HG03097 (cell line): Measurements from ENCODE around the gene ZNF438.
"Not testable (repeated sequence)": the region's sequence is repeated elsewhere in the genome, so short reads cannot be mapped to it uniquely, and the experiment has no call there.

Source experiments
- ATAC-seq: cut with Tn5 transposase; IDR thresholded peaks from one replicate; pipeline ENCODE4 v1.9.1; 2021; ENCODE audit not compliant: unreplicated experiment, low FRiP score

ZNF438 gene

GRCh38 chr10:30901487-30901886 lies 130.2 kb downstream of the ZNF438 start:
- not testable (repeated sequence) for ATAC-seq

- ATAC-seq: no peak
Observed at GRCh38 chr10:30898964-30899363, 132.7 kb downstream of the ZNF438 start.

- ATAC-seq: no peak
Observed at GRCh38 chr10:30897547-30897946, 134.1 kb downstream of the ZNF438 start.

- ATAC-seq: no peak
Observed at GRCh38 chr10:30897048-30897447, 134.6 kb downstream of the ZNF438 start.

GRCh38 chr10:30894221-30894620 lies 137.4 kb downstream of the ZNF438 start:
- no peak for ATAC-seq

DNA sequence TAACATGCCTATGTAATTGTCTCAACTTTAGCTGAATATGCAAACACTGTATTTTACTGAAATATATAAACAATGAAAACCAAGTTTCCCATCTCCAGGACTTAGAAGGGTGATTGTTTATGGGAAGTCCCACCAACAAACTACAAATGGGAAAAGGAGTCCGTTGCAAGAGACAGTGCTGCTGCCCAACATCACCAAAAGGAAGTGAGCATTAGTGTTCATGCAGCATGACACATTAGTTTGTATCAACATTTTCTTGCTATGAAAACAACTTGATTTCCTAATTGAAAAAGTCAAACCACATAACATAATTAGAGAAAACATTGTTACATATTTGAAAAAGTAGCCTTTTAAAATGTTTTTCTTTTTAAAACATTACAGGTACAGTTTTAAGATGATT lies 138.5 kb downstream of the ZNF438 start:
- ATAC-seq: no peak

- no peak for ATAC-seq
Observed at GRCh38 chr10:30887839-30888238, 143.8 kb downstream of the ZNF438 start.

DNA sequence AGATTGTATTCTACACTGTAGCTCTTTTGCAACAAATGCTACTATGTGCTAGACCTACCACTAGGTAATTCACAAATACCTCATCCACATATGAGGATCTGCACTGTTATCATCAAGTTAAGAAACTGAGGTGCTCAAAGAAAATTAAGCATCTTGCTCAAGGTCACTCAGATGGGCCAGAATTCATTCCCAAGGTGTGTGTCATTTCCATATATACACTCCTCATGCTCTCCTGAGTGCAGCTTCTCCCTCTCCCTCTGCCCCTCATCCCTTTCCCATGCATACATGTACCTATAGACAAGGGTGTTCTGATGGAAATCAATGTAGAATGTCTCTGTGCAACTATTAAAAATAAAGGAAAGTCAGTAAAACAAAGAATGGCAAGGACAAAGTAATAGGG lies 146.2 kb downstream of the ZNF438 start:
- ATAC-seq: no peak

DNA sequence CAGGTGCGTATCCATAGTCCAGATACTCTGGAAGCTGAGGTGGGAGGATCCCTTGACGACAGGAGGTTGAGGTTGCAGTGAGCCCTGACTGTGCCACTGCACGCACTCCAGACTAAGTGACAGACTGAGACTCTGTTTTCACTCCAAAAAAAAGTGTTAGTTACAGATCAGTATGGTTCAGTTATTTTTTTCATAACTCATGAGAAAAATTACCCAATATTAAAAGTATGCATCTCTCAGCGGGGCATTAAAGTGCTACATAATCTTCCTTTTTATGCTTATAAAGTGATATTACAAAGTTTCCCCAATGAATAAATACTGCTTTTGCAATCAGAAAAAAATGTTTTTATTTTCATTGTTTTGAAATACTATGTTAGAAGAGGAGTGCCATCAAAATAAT lies 147.9 kb downstream of the ZNF438 start:
- ATAC-seq: no peak

DNA sequence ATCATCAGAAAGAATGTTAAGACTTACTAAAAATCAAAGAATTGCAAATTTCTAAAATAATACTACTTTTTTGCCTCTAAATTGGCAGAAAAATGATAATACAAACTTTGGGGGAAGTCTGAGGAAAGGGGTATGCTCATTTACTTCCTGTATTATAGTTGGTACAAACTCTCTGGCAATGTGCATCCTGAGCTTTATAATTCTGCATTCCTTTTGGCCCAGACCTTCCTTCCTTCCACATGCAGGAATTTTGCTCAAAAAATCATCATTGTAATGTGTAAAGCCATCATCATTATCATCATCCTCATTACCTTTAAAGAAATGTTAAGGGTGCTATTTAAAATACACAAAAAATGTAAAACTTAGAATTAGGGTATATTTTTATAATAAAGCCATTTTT lies 148.5 kb downstream of the ZNF438 start:
- ATAC-seq: no peak

DNA sequence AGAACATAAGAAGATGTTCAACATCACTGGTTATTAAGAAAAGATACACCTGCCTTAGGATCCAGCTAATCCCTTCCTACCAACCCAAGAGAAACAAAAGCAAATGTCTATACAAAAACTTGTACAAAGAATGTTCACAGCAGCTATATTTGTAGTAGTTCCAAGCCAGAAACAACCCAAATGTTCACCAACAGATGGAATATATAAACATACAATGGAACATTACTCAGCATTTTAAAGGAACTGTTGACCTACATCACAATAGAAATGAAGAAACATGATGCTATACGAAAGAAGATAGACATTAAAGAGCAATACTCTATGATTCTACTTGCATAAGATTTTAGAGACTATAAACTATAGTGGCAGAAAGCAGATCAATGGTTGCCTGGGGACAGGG lies 149.4 kb downstream of the ZNF438 start:
- ATAC-seq: no peak

DNA sequence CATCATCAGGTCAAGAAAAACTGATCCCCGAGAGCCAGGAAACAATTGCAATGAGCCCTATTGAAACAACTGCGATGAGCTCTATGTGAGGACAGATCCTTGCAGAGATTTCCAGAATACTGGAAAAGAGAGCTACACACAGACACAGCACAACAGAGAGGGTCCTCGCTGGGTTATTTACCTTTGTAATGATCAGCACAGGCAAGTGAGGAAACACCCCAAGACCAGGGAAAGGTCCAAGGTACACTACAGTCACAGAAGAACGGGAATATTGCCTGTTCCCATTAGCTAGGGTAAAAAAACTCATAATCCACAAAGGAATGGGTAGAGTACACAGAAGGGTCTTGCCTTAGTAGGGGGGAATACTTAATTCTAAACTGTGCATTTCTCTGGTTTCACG lies 152.7 kb downstream of the ZNF438 start:
- ATAC-seq: no peak

GRCh38 chr10:30877111-30877510 lies 154.6 kb downstream of the ZNF438 start:
- no peak for ATAC-seq

DNA sequence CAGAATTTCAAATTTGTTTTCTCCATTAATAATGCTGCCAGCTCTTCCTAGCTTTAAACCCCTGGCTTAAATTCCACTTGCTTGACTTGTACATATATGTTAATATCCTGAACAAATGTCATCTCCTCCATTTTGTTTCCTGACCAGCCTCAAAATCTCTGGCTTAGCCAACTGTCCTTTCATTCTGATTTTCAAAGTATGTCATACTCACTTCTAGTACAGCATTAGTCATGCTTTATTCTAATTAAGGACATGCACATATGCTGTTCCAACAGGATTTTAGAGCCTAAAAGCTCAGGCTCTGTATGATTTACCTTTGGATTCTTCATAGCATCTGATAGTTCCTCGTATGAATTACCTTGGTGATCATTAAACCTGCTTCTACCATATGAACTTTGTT lies 158.3 kb downstream of the ZNF438 start:
- no peak for ATAC-seq

- ATAC-seq: no peak
Observed at GRCh38 chr10:30870896-30871295, 160.8 kb downstream of the ZNF438 start.

GRCh38 chr10:30869566-30869965 lies 162.1 kb downstream of the ZNF438 start:
- ATAC-seq: no peak

GRCh38 chr10:30868611-30869010 lies 163.1 kb downstream of the ZNF438 start:
- ATAC-seq: no peak

- no peak for ATAC-seq
Observed at GRCh38 chr10:30866896-30867295, 164.8 kb downstream of the ZNF438 start.

DNA sequence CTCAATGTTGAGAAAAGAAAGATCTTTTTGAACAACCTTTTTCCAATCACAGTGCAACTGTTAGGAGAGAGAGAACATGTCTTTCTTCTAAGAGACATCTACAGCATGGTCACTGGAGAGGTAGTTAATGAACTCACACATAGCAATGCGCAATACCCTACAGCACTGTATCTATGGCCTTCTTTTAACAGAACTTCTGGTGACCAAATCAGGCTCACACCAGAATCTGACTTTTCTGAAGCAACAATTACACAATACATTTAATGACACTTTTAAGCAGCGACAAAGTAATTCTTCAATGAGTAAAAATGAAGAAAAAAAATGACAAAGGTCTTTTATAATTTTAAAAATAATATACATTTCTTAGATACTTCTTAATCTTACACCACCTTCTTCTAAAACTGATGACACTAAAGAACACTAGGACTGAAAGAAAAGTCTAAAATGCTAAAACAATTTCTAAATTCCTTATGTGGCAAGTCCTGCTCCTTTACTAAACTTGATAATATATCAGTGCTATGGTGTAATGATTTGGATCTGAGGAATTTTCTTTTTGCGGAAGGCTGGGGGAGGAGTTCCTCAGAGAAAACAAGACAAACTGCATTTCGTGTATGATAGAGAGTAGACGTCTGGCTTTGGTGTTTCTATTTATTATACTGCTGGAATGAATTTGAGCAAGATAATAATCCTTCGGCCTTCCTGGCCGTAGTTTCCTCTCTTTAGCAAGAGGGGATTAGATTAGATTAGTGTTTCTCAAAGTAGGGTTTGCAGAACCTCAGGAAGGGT lies 166.3 kb downstream of the ZNF438 start:
- ATAC-seq: no peak

GRCh38 chr10:30863516-30864210 lies 168.0 kb downstream of the ZNF438 start:
- no peak for ATAC-seq

DNA sequence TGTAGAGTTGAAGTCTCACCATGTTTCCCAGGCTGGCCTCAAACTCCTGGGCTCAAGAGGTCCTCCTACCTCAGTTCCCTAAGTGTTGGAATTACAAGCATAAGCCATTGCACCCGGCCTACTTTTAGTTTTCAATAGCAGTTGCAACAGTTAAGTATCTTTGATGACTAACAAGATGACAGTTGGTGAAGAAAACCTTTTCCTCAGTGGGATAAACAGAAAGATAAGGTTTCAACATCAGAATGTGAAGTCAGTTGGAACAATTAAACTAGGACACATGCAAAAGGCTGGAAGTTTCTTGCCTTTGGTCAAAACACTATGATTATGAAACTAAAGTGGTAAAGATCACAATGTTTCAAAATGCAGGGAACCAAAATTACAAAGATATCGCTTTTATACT lies 169.2 kb downstream of the ZNF438 start:
- ATAC-seq: no peak

DNA sequence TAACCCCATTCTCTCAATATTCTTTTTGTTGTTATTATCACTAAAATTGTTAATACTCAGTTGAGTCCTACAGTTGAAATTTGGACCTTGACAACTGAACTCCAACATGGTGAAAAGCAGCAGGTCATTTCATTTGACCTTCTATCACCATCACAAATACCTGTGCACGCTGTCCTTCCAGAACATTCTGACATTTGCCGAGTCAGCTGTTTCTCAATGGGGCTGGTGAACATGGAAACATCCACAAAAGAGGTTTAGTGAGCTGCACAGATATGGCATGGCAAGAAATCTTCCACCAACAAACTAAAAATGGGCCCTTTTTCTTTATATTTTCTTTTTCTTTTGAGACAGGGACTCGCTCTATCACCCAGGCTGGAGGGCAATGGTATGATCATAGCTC lies 169.7 kb downstream of the ZNF438 start:
- no peak for ATAC-seq
